Measurements from ENCODE around the gene MCAT. TPM values are rescaled to one million over a fixed set of nuclear protein-coding genes. Genes with fewer than 3 reads are reported as not detected.

Gene MCAT
- total RNA-seq, 1 experiment from 2014 or later = 16.3 TPM

- Histone ChIP-seq H3K27me3 (ENCODE audit: control insufficient read depth, insufficient read depth, low read length) (no peaks in the 10 kb centered on the region), H3K4me3 (ENCODE audit: low read depth in 2 of 2, low read length in 2 of 2) (peak within 1 kb of the TSS; percentile 59 to 75), H3K4me1 (ENCODE audit: control insufficient read depth, insufficient read depth, low read length) (peaks cover 4% of the 10 kb centered on the region), H3K36me3 (ENCODE audit: control insufficient read depth, insufficient read depth, low read length) (peaks cover 3% of the 10 kb centered on the region; the same call in 1 of the 2 replicates), H3K27ac (ENCODE audit: low read length) (peak within 1 kb of the TSS; percentile 93), H3K9me3 (ENCODE audit: control insufficient read depth, insufficient read depth, low read depth, low read length) (no peaks in the 10 kb centered on the region)
- in situ Hi-C loops (cut with HindIII; ENCODE audit: low pct_unique_long_range_greater_than_20kb, low sequenced_read_pairs) (no loop called here), intact Hi-C loops (cut with micrococcal nuclease; ENCODE audit: unreplicated experiment) (no loop called here)
- ATAC-seq (peak; percentile 46), DNase-seq (ENCODE audit: low read depth, low spot score) (no peak)
- BruUV-seq (replicated peaks) = TSS peak; percentile 72
- ChIA-PET POLR2A (no interaction called here), CTCF (no interaction called here)
- TF ChIP-seq SIN3A (IDR thresholded peaks at IDR 0.05; ENCODE audit: borderline replicate concordance, insufficient read depth, low read depth, low read length) (no peak), CTCF (IDR thresholded peaks at IDR 0.05) (no peak), TCF7L2 (IDR thresholded peaks at IDR 0.05; ENCODE audit: low read depth, low read length) (no peak), POLR2AphosphoS5 (IDR thresholded peaks at IDR 0.05; ENCODE audit: low read depth, low read length) (no peak)
- TF ChIP-seq, protein P1, sequence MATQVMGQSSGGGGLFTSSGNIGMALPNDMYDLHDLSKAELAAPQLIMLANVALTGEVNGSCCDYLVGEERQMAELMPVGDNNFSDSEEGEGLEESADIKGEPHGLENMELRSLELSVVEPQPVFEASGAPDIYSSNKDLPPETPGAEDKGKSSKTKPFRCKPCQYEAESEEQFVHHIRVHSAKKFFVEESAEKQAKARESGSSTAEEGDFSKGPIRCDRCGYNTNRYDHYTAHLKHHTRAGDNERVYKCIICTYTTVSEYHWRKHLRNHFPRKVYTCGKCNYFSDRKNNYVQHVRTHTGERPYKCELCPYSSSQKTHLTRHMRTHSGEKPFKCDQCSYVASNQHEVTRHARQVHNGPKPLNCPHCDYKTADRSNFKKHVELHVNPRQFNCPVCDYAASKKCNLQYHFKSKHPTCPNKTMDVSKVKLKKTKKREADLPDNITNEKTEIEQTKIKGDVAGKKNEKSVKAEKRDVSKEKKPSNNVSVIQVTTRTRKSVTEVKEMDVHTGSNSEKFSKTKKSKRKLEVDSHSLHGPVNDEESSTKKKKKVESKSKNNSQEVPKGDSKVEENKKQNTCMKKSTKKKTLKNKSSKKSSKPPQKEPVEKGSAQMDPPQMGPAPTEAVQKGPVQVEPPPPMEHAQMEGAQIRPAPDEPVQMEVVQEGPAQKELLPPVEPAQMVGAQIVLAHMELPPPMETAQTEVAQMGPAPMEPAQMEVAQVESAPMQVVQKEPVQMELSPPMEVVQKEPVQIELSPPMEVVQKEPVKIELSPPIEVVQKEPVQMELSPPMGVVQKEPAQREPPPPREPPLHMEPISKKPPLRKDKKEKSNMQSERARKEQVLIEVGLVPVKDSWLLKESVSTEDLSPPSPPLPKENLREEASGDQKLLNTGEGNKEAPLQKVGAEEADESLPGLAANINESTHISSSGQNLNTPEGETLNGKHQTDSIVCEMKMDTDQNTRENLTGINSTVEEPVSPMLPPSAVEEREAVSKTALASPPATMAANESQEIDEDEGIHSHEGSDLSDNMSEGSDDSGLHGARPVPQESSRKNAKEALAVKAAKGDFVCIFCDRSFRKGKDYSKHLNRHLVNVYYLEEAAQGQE (IDR thresholded peaks at IDR 0.05; ENCODE audit: insufficient read depth in 1 of 2, low read depth in 2 of 2, low read length in 1 of 2) = no peak
These were observed 43.3 kb upstream of the MCAT start, which contains the start of gene TTLL12 for GRCh38 chr22:43186272-43187170. Gene TTLL12, minus strand, starts transcription at chr22:43187134. Its CDS starts 65 bp downstream, at chr22:43187069.

DNA sequence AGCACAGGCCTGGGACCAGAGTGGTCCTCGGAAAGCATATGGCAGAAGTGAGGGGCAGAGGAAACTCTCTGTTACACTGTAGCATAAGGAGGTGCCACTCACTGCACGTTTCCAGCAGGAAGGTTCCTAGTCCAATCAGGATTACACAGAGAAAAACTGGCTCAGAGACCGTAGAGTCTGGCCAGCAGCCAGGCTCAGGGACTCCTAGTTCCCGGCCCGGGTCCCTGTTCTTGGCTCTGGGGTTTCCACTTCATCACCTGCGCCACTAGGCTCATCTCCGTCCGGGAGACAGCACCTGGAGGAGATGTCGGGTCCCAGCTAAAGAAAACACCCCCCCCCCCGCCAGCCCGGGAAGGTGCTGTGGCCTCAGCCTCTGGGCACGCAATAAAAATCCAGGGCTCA is 42.7 kb upstream of the MCAT start:
- BruUV-seq (replicated peaks) = no TSS peak
- POLR2A ChIA-PET = no interaction called here
- intact Hi-C loops (cut with micrococcal nuclease; ENCODE audit: unreplicated experiment) = no loop called here

More for the DNA sequence above, 42.7 kb upstream of the MCAT start:
- DNase-seq (ENCODE audit: low read depth, low spot score) = no peak
- CTCF ChIA-PET = no interaction called here
- Histone ChIP-seq H3K4me1 (ENCODE audit: control insufficient read depth, insufficient read depth, low read length) (peaks cover 4% of the 10 kb centered on the region), H3K27ac (ENCODE audit: low read length) (peak overlapping the region; percentile 79), H3K27me3 (ENCODE audit: control insufficient read depth, insufficient read depth, low read length) (no peaks in the 10 kb centered on the region), H3K36me3 (ENCODE audit: control insufficient read depth, insufficient read depth, low read length) (peaks cover 3% of the 10 kb centered on the region; the same call in 1 of the 2 replicates), H3K4me3 (ENCODE audit: low read depth in 2 of 2, low read length in 2 of 2) (peak overlapping the region; percentile 59 to 75), H3K9me3 (ENCODE audit: control insufficient read depth, insufficient read depth, low read depth, low read length) (no peaks in the 10 kb centered on the region)
- no peak for TF ChIP-seq TCF7L2 (IDR thresholded peaks at IDR 0.05; ENCODE audit: low read depth, low read length)
- no peak for TF ChIP-seq POLR2AphosphoS5 (IDR thresholded peaks at IDR 0.05; ENCODE audit: low read depth, low read length)
- TF ChIP-seq, protein P1 (IDR thresholded peaks at IDR 0.05; ENCODE audit: insufficient read depth in 1 of 2, low read depth in 2 of 2, low read length in 1 of 2) = no peak
- no peak for TF ChIP-seq CTCF (IDR thresholded peaks at IDR 0.05)
- TF ChIP-seq SIN3A (IDR thresholded peaks at IDR 0.05; ENCODE audit: borderline replicate concordance, insufficient read depth, low read depth, low read length) = no peak
- 0 out of 2 replicates have a peak, but pooled peaks have one; percentile 13 for ATAC-seq
- in situ Hi-C loops (cut with HindIII; ENCODE audit: low pct_unique_long_range_greater_than_20kb, low sequenced_read_pairs) = no loop called here
